ENCODE data around the gene NRXN3. TPM values are rescaled to one million over a fixed set of nuclear protein-coding genes. Genes with fewer than 3 reads are reported as not detected.

The NRXN3 gene
- total RNA-seq, 1 experiment from 2014 or later = not detected

DNA sequence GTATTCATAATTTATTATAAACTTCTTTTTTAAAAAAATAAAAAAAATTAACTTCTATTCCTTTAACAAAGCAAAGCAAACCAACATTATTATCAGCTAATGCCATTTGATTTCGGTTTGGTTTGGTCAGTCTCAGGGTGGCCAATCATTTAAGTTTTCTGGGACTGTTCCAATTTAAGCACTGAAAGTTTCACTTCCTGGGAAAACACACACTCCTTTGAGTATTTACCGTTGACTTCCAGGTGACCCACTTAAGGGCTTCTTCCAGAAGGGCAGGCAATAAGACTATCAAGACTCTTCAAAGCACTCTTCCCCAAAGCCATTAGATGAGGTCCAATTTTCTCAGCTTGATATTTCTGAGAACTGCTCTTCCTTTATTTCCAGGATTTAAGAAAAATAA is 1187.1 kb downstream of the NRXN3 start:
- H2AFZ ChIP-seq (ENCODE audit: low read depth, low read length, poor library complexity, severe bottlenecking) = no peak overlapping the region
- ChIA-PET CTCF (no interaction called here), RAD21 (ENCODE audit: low non-redundant PET in 1 of 2, low total read pairs in 2 of 2, uncharacterized antibody in 2 of 2, unreplicated experiment in 2 of 2) (no interaction called here), POLR2A (no interaction called here)
- no peaks in the 10 kb centered on the region for H3K9me2 ChIP-seq (ENCODE audit: insufficient read depth)
- no peaks in the 10 kb centered on the region for H3K4me1 ChIP-seq (ENCODE audit: control insufficient read depth in 1 of 2, insufficient read depth in 2 of 2, low read length in 2 of 2)
- no peak overlapping the region for H3K27ac ChIP-seq (ENCODE audit: low read depth, low read length)
- peaks cover 0 to 5% of the 10 kb centered on the region in 2 experiments; a peak in 1 of 4 replicates for H3K9me3 ChIP-seq (ENCODE audit: control insufficient read depth in 1 of 2, insufficient read depth in 1 of 2, low read depth in 1 of 2, low read length in 2 of 2)
- no peaks in the 10 kb centered on the region for H3K79me2 ChIP-seq (ENCODE audit: insufficient read depth, low read length)
- H3K36me3 ChIP-seq (ENCODE audit: control insufficient read depth in 1 of 2, insufficient read depth in 2 of 2, low read length in 2 of 2) = no peaks in the 10 kb centered on the region
- no peak overlapping the region for H3K4me2 ChIP-seq (ENCODE audit: low read length)
- H3K9ac ChIP-seq (ENCODE audit: low read length) = no peak overlapping the region
- no TSS peak for BruUV-seq (replicated peaks)
- H3K4me3 ChIP-seq (replicated peaks in 1 of 2; ENCODE audit: low read depth in 1 of 2, low read length in 2 of 2) = no peak overlapping the region
- H4K20me1 ChIP-seq (ENCODE audit: insufficient read depth) = no peaks in the 10 kb centered on the region
- no peak for DNase-seq (ENCODE audit: low read depth, low spot score)
- no peaks in the 10 kb centered on the region for H3K27me3 ChIP-seq (ENCODE audit: insufficient read depth, low read length)
- intact Hi-C loops (cut with micrococcal nuclease) = no loop called here
- no peak for ATAC-seq
- TF ChIP-seq ELF1 (IDR thresholded peaks at IDR 0.05; ENCODE audit: borderline replicate concordance, low read depth) (no peak), YY1 (IDR thresholded peaks at IDR 0.05; ENCODE audit: extremely low read depth, insufficient replicate concordance, low read depth, low read length) (no peak), ZFX (IDR thresholded peaks at IDR 0.05) (no peak), EZH2 (IDR thresholded peaks at IDR 0.05) (no peak)

GRCh38 chr14:79363291-79363690 is 1193.1 kb downstream of the NRXN3 start:
- H3K27ac ChIP-seq (ENCODE audit: low read depth, low read length) = no peak overlapping the region
- DNase-seq (ENCODE audit: low read depth, low spot score) (no peak), ATAC-seq (no peak)
- no peaks in the 10 kb centered on the region for H3K4me1 ChIP-seq (ENCODE audit: control insufficient read depth in 1 of 2, insufficient read depth in 2 of 2, low read length in 2 of 2)
- H2AFZ ChIP-seq (ENCODE audit: low read depth, low read length, poor library complexity, severe bottlenecking) = no peak overlapping the region
- TF ChIP-seq EZH2phosphoT487 (IDR thresholded peaks at IDR 0.05; ENCODE audit: borderline replicate concordance) = no peak
- no peak for TF ChIP-seq RAD21 (IDR thresholded peaks at IDR 0.05; ENCODE audit: low read depth)
- no peak for TF ChIP-seq SIN3A (IDR thresholded peaks at IDR 0.05; ENCODE audit: low read depth)
- intact Hi-C loops (cut with micrococcal nuclease) = no loop called here
- ChIA-PET CTCF (no interaction called here), RAD21 (ENCODE audit: low non-redundant PET in 1 of 2, low total read pairs in 2 of 2, uncharacterized antibody in 2 of 2, unreplicated experiment in 2 of 2) (no interaction called here), POLR2A (no interaction called here)
- H3K27me3 ChIP-seq (ENCODE audit: insufficient read depth, low read length) = no peaks in the 10 kb centered on the region
- no peaks in the 10 kb centered on the region for H3K36me3 ChIP-seq (ENCODE audit: control insufficient read depth in 1 of 2, insufficient read depth in 2 of 2, low read length in 2 of 2)
- no peak overlapping the region for H3K9ac ChIP-seq (ENCODE audit: low read length)
- H3K4me3 ChIP-seq (replicated peaks in 1 of 2; ENCODE audit: low read depth in 1 of 2, low read length in 2 of 2) = no peak overlapping the region
- no TSS peak for BruUV-seq (replicated peaks)
- no peaks in the 10 kb centered on the region for H4K20me1 ChIP-seq (ENCODE audit: insufficient read depth)
- H3K9me2 ChIP-seq (ENCODE audit: insufficient read depth) = no peaks in the 10 kb centered on the region
- no peaks in the 10 kb centered on the region for H3K79me2 ChIP-seq (ENCODE audit: insufficient read depth, low read length)
- H3K4me2 ChIP-seq (ENCODE audit: low read length) = no peak overlapping the region
- peaks cover 4 to 5% of the 10 kb centered on the region in 2 experiments; a peak in 2 of 4 replicates for H3K9me3 ChIP-seq (ENCODE audit: control insufficient read depth in 1 of 2, insufficient read depth in 1 of 2, low read depth in 1 of 2, low read length in 2 of 2)

Data from HCT116 (cell line).